H1 (cell line): ENCODE results near the gene TWSG1. TPM values are rescaled to one million over a fixed set of nuclear protein-coding genes. Genes with fewer than 3 reads are reported as not detected.

Experiments used
- ATF2 ChIP-seq: IDR thresholded peaks from 2 replicates; pipeline ENCODE4 v1.6.1; 2012; ENCODE audit warnings: low read length, inconsistent platforms
- BACH1 ChIP-seq: IDR thresholded peaks from 2 replicates; pipeline ENCODE4 v1.6.1; 2012; ENCODE audit warnings: low read length, improper control_type of control experiment
- CHD7 ChIP-seq: fragments of 300-600 bp; sonication (generic); IDR thresholded peaks from 2 replicates; pipeline ENCODE4 v1.7.1; 2012; ENCODE audit warnings: low read length, moderate library complexity, mild to moderate bottlenecking, inconsistent platforms; ENCODE audit not compliant: insufficient replicate concordance
- HDAC6 ChIP-seq: IDR thresholded peaks from one replicate; pipeline ENCODE4 v1.7.1; 2012; ENCODE audit warnings: low read depth, mild to moderate bottlenecking, inconsistent platforms, low read length, moderate library complexity
- MAFK ChIP-seq: IDR thresholded peaks from 2 replicates; pipeline ENCODE4 v1.6.1; 2012; ENCODE audit warnings: low read depth, mild to moderate bottlenecking, improper control_type of control experiment, low read length
- RXRA ChIP-seq: IDR thresholded peaks from 2 replicates; pipeline ENCODE4 v1.6.1; 2011; ENCODE audit warnings: low read depth, mild to moderate bottlenecking, low read length, moderate library complexity; ENCODE audit not compliant: insufficient read depth
- SIN3A ChIP-seq, 2 experiments: IDR thresholded peaks in 1 of 2; conservative IDR thresholded peaks in 1 of 2; 2 replicates each; pipeline ENCODE4 v1.6.1; 2011 to 2012; ENCODE audit warnings: low read length in 2 of 2, improper control_type of control experiment in 1 of 2, low read depth in 1 of 2, mild to moderate bottlenecking in 1 of 2
- ZNF274 ChIP-seq: IDR thresholded peaks from 2 replicates; pipeline ENCODE4 v1.7.0; 2012; ENCODE audit warnings: low read length, borderline replicate concordance; ENCODE audit errors: extremely low read depth
- polyA plus RNA-seq, 7 experiments: library from polyadenylated mRNA; depleted of rRNA in 3 of 7; stranded (reverse) in 5 of 7; unstranded in 2 of 7; fragments of >200 nt in 5 of 7; fragments of 200-250 nt in 2 of 7; gene quantifications; 1 replicate in 5 of 7; 2 replicates in 1 of 7; 4 replicates in 1 of 7; pipeline versions ENCODE4 v1.2.1 to v1.2.3, GENCODE V29; 2011 to 2013; ENCODE audit warnings: missing spikeins in 2 of 7, mixed read lengths in 2 of 7
- total RNA-seq: library from RNA; stranded (reverse); fragmentation: NEBNext Ultra II Directional; extraction: Animal tissue kit (Norgen Biotek cat#: 25700); gene quantifications from 2 replicates; pipeline ENCODE4 v1.2.1, GENCODE V29; 2021

The TWSG1 gene
- total and polyA plus RNA-seq, 2 of the 8 experiments (the other 6 are each of a cell fraction or from before 2014, with no cell fraction given): 11.8 to 19.8 TPM

GRCh38 chr18:9449600-9450414, 115.2 kb downstream of the TWSG1 start (continued):
- TF ChIP-seq CHD7: no peak
- no peak for TF ChIP-seq BACH1
- TF ChIP-seq ATF2: no peak
- no peak for TF ChIP-seq ZNF274
- no peak for TF ChIP-seq HDAC6
- TF ChIP-seq RXRA: no peak
- TF ChIP-seq SIN3A (conservative IDR thresholded peaks at IDR 0.05 in 1 of 2, IDR thresholded peaks at IDR 0.05 in 1 of 2; ENCODE audit: low read depth in 1 of 2, low read length in 2 of 2): no peak
- no peak for TF ChIP-seq MAFK
